GM04504 (cell line): ENCODE measurements around the gene TMEM144.

Experiments used
- DNase-seq: peaks from one replicate; pipeline ENCODE4 v3.0.0-alpha.2; 2012; ENCODE audit warnings: low read depth

Gene TMEM144

DNA sequence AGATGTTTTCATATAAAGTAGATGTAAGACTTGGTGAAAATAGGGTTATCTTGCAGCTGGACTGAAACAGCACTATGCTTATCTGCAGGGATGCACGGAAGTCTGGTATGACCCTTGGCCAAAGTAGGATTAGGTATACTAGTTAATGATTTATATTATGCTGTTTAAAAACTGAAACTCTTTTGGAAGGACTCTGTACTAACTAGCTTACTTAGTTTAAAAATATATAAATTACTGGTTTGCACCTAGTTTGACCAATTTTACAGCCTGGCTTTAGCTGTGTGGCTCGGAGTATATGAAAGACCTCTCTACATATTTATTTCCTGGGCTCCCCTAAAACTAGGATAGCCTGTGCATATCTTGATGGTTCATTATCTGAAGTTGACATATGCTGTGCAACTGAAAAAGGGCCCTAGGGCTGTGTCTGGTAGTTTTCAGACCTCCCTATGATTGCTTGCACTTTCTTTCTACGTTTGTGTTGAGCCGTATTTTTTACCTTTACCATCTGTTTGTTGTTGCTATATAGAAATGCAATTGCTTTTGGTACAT lies 89.2 kb downstream of the TMEM144 start:
- no peak for DNase-seq

DNA sequence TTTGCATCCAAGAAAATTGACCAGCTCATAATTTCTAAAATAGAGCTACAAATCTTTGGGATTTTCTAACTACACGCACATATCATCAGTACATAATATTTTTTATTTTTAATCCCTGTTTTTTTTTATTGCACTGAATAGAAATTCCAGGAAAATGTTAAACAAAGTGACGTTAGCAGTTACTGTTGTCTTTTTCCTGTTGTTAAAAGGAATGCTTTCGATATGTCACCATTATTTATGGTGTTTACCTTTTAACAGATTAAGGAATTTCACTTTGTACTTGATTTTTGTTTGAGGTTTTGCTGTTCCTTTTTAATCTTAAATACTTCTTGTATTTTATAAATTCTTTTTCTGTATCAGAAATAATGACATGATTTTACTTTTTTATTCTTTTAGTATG lies 89.7 kb downstream of the TMEM144 start:
- DNase-seq: no peak

- peak; percentile 73 for DNase-seq
Observed at GRCh38 chr4:158302076-158302866, 92.0 kb downstream of the TMEM144 start.

GRCh38 chr4:158304694-158305093 lies 94.4 kb downstream of the TMEM144 start:
- DNase-seq: no peak
